Caco-2 (cell line): ENCODE measurements around the gene TLE2. TPM values are rescaled to one million over a fixed set of nuclear protein-coding genes. Genes with fewer than 3 reads are reported as not detected.

Experiments used
- BruUV-seq: library from RNA; stranded (reverse); fragments of 400-500 nt; replicated peaks from 2 replicates; lab custom pipeline; 2021; lab: Mats Ljungman, UMichigan
- CTCF ChIA-PET: fragments of 300-600 bp; sonication (Branson Sonifier 250); formaldehyde crosslinking; loops from one replicate; lab custom pipeline; 2022; ENCODE audit warnings: antibody characterized with exemption; lab: Charles Lee
- POLR2A ChIA-PET: fragments of 300-600 bp; sonication (Branson Sonifier 250); formaldehyde crosslinking; loops from one replicate; lab custom pipeline; 2022; ENCODE audit warnings: antibody characterized with exemption; lab: Charles Lee
- DNase-seq, 2 experiments: peaks; one replicate each; pipeline versions ENCODE4 v3.0.0 to v3.0.0-alpha.2; 2020 to 2022
- H3K27me3 ChIP-seq: replicated peaks from 2 replicates; pipeline ENCODE4 v1.6.0; 2011; ENCODE audit warnings: low read length; ENCODE audit not compliant: control insufficient read depth, insufficient read depth
- H3K36me3 ChIP-seq: 2 replicates; pipeline ENCODE4 v1.5.1; 2011; ENCODE audit warnings: low read length; ENCODE audit not compliant: control insufficient read depth, insufficient read depth
- H3K4me1 ChIP-seq: fragments of 250-450 bp; sonication (Bioruptor Pico); 2 replicates; pipeline ENCODE4 v1.5.1; 2020; ENCODE audit warnings: mild to moderate bottlenecking
- H3K4me3 ChIP-seq: 2 replicates; pipeline ENCODE4 v1.5.1; 2011; ENCODE audit warnings: low read depth, mild to moderate bottlenecking, control low read depth, low read length
- H3K9me3 ChIP-seq: fragments of 250-450 bp; sonication (Bioruptor Pico); 2 replicates; pipeline ENCODE4 v1.5.1; 2020; ENCODE audit warnings: mild to moderate bottlenecking, moderate library complexity
- H3K27ac Mint-ChIP-seq: one replicate; pipeline ENCODE4 v1.8.0; 2022; ENCODE audit warnings: mixed read lengths; ENCODE audit not compliant: unreplicated experiment
- H3K27me3 Mint-ChIP-seq: one replicate; pipeline ENCODE4 v1.8.0; 2022; ENCODE audit warnings: mixed read lengths; ENCODE audit not compliant: insufficient read depth, unreplicated experiment
- H3K36me3 Mint-ChIP-seq: one replicate; pipeline ENCODE4 v1.8.0; 2022; ENCODE audit warnings: mild to moderate bottlenecking, mixed read lengths; ENCODE audit not compliant: insufficient read depth, unreplicated experiment
- H3K4me1 Mint-ChIP-seq: one replicate; pipeline ENCODE4 v1.8.0; 2022; ENCODE audit warnings: low read depth, mixed read lengths; ENCODE audit not compliant: unreplicated experiment
- H3K4me3 Mint-ChIP-seq: one replicate; pipeline ENCODE4 v1.8.0; 2022; ENCODE audit warnings: mild to moderate bottlenecking, moderate library complexity, mixed read lengths; ENCODE audit not compliant: unreplicated experiment
- H3K9me3 Mint-ChIP-seq: one replicate; pipeline ENCODE4 v1.8.0; 2022; ENCODE audit warnings: mixed read lengths; ENCODE audit not compliant: unreplicated experiment
- intact Hi-C: fragments of 100-400 bp; cut with micrococcal nuclease; formaldehyde crosslinking; loops from one replicate; pipeline ENCODE4 v1.10.0; 2022; ENCODE audit not compliant: unreplicated experiment
- total RNA-seq: library from RNA; stranded (reverse); gene quantifications from 2 replicates; pipeline ENCODE4 v1.2.3, GENCODE V29; 2022
- TF ChIP-seq, protein P1 (sequence below), 2 experiments: fragments of 200-600 bp in 1 of 2; IDR thresholded peaks; 1 replicate in 1 of 2; 2 replicates in 1 of 2; pipeline versions ENCODE4 v1.5.1 to v1.8.0; 2011 to 2022; ENCODE audit warnings: antibody characterized with exemption in 1 of 2, control low read depth in 1 of 2, inconsistent platforms in 1 of 2, low read depth in 1 of 2, low read length in 1 of 2, mild to moderate bottlenecking in 1 of 2, moderate library complexity in 1 of 2; ENCODE audit not compliant: insufficient read depth in 1 of 2, severe bottlenecking in 1 of 2, unreplicated experiment in 1 of 2

TLE2 gene
- total RNA-seq, 1 experiment from 2014 or later = 31.3 TPM

GRCh38 chr19:3015126-3016057 lies 13.7 kb downstream of the TLE2 start:
- no peaks in the 10 kb centered on the region for H3K36me3 Mint-ChIP-seq
- no TSS peak for BruUV-seq
- Histone ChIP-seq H3K4me3 (no peak overlapping the region), H3K36me3 (peaks cover 1% of the 10 kb centered on the region; the same call in 1 of the 2 replicates), H3K4me1 (no peaks in the 10 kb centered on the region), H3K27me3 (no peaks in the 10 kb centered on the region), H3K9me3 (no peaks in the 10 kb centered on the region)
- TF ChIP-seq, protein P1, sequence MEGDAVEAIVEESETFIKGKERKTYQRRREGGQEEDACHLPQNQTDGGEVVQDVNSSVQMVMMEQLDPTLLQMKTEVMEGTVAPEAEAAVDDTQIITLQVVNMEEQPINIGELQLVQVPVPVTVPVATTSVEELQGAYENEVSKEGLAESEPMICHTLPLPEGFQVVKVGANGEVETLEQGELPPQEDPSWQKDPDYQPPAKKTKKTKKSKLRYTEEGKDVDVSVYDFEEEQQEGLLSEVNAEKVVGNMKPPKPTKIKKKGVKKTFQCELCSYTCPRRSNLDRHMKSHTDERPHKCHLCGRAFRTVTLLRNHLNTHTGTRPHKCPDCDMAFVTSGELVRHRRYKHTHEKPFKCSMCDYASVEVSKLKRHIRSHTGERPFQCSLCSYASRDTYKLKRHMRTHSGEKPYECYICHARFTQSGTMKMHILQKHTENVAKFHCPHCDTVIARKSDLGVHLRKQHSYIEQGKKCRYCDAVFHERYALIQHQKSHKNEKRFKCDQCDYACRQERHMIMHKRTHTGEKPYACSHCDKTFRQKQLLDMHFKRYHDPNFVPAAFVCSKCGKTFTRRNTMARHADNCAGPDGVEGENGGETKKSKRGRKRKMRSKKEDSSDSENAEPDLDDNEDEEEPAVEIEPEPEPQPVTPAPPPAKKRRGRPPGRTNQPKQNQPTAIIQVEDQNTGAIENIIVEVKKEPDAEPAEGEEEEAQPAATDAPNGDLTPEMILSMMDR (IDR thresholded peaks at IDR 0.05; ENCODE audit: insufficient read depth in 1 of 2, low read depth in 1 of 2, low read length in 1 of 2, severe bottlenecking in 1 of 2, unreplicated experiment in 1 of 2) = no peak
- intact Hi-C loops = no loop called here
- no peaks in the 10 kb centered on the region for H3K27me3 Mint-ChIP-seq
- DNase-seq = no peak
- POLR2A ChIA-PET = interaction anchor here (0.6 kb wide), 2 partner anchors 65 kb away, joined by 3 to 4 read pairs; no protein-coding TSS in a partner anchor
- no peak overlapping the region for H3K27ac Mint-ChIP-seq
- no peaks in the 10 kb centered on the region for H3K9me3 Mint-ChIP-seq
- no peak overlapping the region for H3K4me3 Mint-ChIP-seq
- H3K4me1 Mint-ChIP-seq = no peaks in the 10 kb centered on the region
- CTCF ChIA-PET = no interaction called here

GRCh38 chr19:3014135-3014534 lies 14.9 kb downstream of the TLE2 start:
- no peak for DNase-seq
- Histone ChIP-seq H3K27me3 (no peaks in the 10 kb centered on the region), H3K9me3 (no peaks in the 10 kb centered on the region), H3K4me1 (no peaks in the 10 kb centered on the region), H3K4me3 (no peak overlapping the region), H3K36me3 (peaks cover 2% of the 10 kb centered on the region; the same call in 1 of the 2 replicates)
- Mint-ChIP-seq H3K9me3 (no peaks in the 10 kb centered on the region), H3K36me3 (no peaks in the 10 kb centered on the region), H3K27me3 (no peaks in the 10 kb centered on the region), H3K4me1 (no peaks in the 10 kb centered on the region), H3K4me3 (no peak overlapping the region), H3K27ac (no peak overlapping the region)
- no TSS peak for BruUV-seq
- ChIA-PET CTCF (no interaction called here), POLR2A (no interaction called here)
- intact Hi-C loops = no loop called here
- TF ChIP-seq, protein P1 (IDR thresholded peaks at IDR 0.05; ENCODE audit: insufficient read depth in 1 of 2, low read depth in 1 of 2, low read length in 1 of 2, severe bottlenecking in 1 of 2, unreplicated experiment in 1 of 2) = no peak

DNA sequence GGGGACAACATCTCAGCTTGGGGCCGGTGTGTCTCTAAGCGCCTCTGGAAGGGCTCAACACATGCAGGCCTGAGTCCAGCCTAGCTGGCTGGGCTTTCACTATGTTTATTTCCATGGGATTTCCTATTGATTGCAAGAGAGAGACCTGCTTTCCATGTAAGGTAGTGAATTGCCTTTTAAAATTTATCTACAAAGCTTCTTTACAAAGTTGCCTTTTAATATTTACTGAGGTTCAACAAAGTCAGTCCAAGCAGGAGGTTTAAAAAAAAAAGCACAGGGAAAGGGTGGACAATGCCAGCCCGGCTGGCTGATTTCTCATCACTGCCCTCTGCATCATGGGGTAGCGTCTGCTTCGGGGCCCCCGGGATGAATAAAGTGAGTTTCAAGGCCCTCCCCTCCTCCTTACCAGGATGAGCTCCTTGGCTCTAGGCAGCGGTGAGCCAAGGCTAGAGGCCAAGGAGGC lies 15.8 kb downstream of the TLE2 start:
- Mint-ChIP-seq H3K4me1 (no peaks in the 10 kb centered on the region), H3K27me3 (no peaks in the 10 kb centered on the region), H3K9me3 (no peaks in the 10 kb centered on the region), H3K4me3 (no peak overlapping the region), H3K36me3 (no peaks in the 10 kb centered on the region), H3K27ac (no peak overlapping the region)
- no peak overlapping the region for H3K4me3 ChIP-seq
- TF ChIP-seq, protein P1 (IDR thresholded peaks at IDR 0.05; ENCODE audit: insufficient read depth in 1 of 2, low read depth in 1 of 2, low read length in 1 of 2, severe bottlenecking in 1 of 2, unreplicated experiment in 1 of 2) = no peak
- CTCF ChIA-PET = no interaction called here
- H3K4me1 ChIP-seq = no peaks in the 10 kb centered on the region
- DNase-seq = no peak
- intact Hi-C loops = no loop called here
- H3K36me3 ChIP-seq = peaks cover 2% of the 10 kb centered on the region; the same call in 1 of the 2 replicates
- no peaks in the 10 kb centered on the region for H3K9me3 ChIP-seq
- no peaks in the 10 kb centered on the region for H3K27me3 ChIP-seq
- BruUV-seq = no TSS peak
- POLR2A ChIA-PET = no interaction called here
